GM21717 (cell line): ENCODE data around the gene DCN.

Source experiments
- ATAC-seq: cut with Tn5 transposase; IDR thresholded peaks from one replicate; pipeline ENCODE4 v1.9.1; 2021; ENCODE audit warnings: mild to moderate bottlenecking, moderate library complexity; ENCODE audit not compliant: unreplicated experiment

The DCN gene

GRCh38 chr12:91188778-91189177 lies 6.2 kb upstream of the DCN start:
- no peak for ATAC-seq

DNA sequence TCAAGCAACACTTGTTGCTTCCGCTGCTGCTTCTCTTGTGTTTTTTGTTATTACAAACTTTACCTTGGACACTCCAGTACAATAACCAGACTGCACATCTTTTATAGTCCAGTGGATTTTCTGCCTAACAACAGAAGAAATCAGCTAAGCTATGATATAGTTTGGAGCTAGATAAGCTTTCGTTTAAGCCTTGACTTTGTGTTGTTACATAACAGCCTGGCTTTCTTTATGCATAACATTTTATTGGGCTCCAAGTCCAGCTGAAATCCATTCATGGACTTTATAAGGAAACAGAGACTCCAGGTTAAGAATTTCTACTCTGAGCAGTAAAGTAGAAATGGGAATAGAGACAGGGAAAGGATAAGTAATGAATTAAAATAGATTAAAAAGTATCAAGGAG lies 3.5 kb upstream of the DCN start:
- ATAC-seq: no peak

DNA sequence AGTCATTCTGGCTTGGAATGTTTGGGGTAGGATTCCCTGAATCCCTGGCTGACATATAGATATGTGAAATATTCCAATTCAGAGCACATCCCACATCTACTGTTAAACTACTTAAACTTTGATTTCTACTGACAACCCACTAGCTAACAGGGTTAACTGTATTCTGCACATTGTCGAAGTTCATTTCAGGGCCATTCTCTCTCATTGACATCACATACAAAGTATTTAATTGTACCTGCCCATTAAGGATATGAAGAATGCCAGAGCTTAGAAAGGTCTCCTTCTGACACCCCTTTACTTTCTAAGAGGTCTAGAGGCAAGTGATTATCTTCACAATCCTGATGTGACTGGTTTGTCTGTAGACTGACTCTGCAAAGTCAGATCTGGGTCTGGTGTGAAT lies 2.8 kb upstream of the DCN start:
- ATAC-seq: no peak

GRCh38 chr12:91183551-91183950 lies 934 bp upstream of the DCN start:
- no peak for ATAC-seq

DNA sequence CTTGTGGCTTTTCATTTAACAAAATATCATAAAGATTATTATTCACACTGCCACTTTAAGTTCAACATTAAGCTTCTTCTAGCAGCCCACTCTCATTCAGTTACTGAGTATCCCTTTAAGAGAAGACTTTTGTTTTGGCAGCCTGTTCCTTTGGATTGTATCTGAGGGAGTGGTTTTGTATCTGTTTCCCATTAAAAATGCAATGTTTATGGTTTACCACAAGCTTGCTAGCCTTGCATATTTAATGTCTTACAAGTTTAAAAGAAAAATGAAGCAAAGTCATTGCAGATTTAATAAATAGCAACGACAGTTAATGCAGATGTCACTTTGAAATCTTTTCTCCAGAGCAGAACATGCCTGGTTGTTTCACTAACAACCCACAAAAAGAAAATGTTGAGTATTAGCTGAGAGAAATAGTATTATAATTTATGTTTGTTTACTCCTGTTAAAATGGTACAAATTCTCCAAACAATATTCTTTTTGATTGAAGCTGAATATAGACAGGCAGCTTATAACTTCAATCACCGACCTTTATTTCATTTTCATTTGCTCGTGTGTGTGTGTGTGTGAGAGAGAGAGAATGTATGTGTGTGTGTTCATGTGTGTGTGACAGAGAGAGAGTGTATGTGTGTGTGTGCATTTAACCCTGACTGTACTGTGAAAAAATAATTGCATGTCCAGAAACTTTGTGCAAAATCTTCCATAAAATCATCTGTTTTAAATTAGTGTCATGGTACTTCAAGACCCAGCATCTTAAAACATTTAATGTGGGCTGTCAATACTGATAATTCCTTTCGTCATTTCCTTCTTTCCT lies 1.8 kb downstream of the DCN start:
- ATAC-seq: no peak

GRCh38 chr12:91179966-91180561 lies 2.6 kb downstream of the DCN start:
- no peak for ATAC-seq

GRCh38 chr12:91179315-91179714 lies 3.3 kb downstream of the DCN start:
- no peak for ATAC-seq

- ATAC-seq: no peak
These were observed 3.8 kb downstream of the DCN start for GRCh38 chr12:91178781-91179180.

- ATAC-seq: no peak
These were observed 4.5 kb downstream of the DCN start for GRCh38 chr12:91178139-91178561.

- no peak for ATAC-seq
These were observed 5.2 kb downstream of the DCN start for GRCh38 chr12:91177381-91177780.

DNA sequence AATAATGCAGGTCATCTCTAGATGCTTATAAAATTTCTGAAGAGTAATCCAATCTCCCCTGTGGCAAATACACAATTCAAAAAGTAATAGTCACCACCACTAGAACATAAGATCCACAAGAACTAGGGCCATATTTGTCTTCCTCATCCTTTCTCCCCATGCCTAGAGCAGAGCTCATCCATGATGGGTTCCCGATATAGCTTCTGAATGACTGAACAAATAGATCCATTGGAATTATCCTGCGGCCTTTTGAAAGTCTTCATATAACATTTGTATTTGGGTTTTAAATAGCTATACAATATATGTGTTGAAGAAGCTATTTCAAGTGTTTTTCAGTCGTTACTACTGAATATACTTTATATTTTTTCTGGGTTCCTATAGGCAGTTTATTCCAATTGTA lies 5.7 kb downstream of the DCN start:
- ATAC-seq: no peak

DNA sequence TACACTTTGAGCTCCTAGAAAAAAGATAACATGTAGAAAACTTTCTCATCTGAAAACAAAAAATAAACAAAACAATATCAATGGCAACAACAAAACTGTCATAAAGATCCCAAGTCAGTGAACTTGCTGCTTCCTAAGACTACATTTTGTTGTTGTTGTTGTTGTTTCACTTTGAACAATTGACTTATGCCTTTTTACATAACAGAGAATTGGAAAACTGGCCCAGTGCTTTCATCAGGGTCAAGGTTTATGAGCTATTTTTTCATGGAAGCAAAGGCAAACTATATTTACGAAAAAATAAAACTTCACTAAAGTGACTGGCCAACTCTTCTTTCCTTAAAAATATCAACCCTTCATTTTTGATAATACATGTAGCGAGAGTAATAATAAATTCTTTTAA lies 6.3 kb downstream of the DCN start:
- ATAC-seq: no peak

- no peak for ATAC-seq
These were observed 9.5 kb downstream of the DCN start for GRCh38 chr12:91173124-91173523.

GRCh38 chr12:91172096-91172495 lies 10.5 kb downstream of the DCN start:
- ATAC-seq: no peak

GRCh38 chr12:91171476-91171875 lies 11.1 kb downstream of the DCN start:
- ATAC-seq: no peak

DNA sequence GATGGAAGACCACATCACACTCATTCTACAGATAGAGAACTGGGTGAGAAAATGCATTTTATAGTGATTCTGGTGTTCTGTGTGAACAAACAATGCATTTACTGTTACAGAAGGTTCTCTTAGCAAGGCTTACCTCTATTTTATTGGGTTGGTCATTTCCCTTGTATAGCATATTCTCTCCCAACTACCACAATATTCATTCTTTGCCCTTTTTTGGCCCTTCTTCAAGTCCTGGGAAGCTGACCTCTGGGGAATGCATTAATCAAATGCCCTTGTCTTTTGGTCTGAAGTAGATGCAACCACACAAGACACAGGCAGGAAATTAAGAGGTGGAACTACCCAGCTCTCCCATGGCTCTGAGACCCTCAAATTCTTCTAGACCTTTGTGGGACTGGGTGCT lies 19.5 kb downstream of the DCN start:
- ATAC-seq: no peak

DNA sequence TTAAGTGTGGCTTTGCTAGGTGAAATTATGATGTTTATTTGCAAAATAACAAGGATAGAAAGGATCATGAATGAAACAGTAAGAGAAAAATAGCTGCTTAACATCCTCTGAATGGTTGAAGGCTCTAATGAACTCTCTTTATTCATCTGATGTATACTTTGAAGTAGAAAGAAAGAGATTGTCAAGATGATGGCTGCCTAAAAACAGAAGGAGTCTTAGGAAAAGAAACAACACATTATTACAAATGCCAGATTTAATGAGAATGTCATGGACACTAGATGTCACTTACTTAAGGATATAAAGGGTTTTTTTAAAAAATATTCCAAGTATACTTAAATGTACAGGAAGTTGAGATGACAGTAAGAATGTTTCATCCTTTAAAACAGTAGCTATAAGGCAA lies 21.6 kb downstream of the DCN start:
- no peak for ATAC-seq

DNA sequence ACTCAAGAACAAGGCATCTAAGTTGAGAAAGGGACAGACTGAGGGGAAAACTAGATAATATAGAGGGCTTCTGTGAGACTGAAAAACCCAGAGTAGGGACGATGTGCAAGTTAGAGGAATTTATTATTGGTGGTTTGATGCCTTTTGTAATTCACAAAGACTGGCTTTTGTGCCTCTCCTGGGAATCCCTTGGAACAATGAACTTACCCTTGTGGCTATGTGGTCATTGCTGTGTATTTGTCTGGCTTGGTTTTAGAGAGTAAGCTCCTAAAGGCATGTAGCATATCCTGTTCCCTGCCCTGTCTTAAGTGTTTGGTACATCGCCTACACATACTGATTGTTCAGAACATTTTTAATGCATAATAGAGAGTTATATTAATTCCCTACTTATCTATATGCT lies 26.6 kb downstream of the DCN start:
- ATAC-seq: no peak

- no peak for ATAC-seq
These were observed 28.5 kb downstream of the DCN start for GRCh38 chr12:91154131-91154530.

DNA sequence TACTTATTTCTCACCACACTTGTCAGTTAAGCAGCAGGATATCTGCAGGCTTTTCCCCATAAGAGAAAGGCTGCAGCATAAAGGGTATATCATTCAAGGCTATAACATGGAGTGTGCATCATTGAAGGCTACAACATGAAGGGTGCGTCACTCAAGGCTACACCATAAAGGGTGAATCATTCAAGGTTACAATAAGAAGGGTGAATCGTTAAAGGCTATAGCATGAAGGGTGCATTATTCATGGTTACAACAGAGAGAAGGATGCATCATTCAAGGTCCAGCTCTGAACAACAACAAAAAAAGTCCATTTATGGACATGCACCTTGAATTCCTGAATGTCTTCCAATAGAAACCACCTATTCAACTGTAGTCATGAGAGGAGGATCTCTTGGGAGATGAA lies 38.6 kb downstream of the DCN start:
- ATAC-seq: no peak

GRCh38 chr12:91143206-91143605 lies 39.4 kb downstream of the DCN start:
- ATAC-seq: no peak

- ATAC-seq: no peak
These were observed 40.4 kb downstream of the DCN start for GRCh38 chr12:91142221-91142631.
